GM21423 (cell line): ENCODE data around the gene OTUD1.
"Not testable (repeated sequence)": the region's sequence is repeated elsewhere in the genome, so short reads cannot be mapped to it uniquely, and the experiment has no call there.

Experiments
- ATAC-seq: cut with Tn5 transposase; IDR thresholded peaks from one replicate; pipeline ENCODE4 v1.9.1; 2021; ENCODE audit warnings: mild to moderate bottlenecking, moderate library complexity; ENCODE audit not compliant: unreplicated experiment

OTUD1 gene

GRCh38 chr10:23438547-23439451 is at the start of gene OTUD1:
Gene OTUD1, plus strand, starts transcription at chr10:23439075. Its CDS starts 383 bp downstream, at chr10:23439458.
- peak; percentile 80 for ATAC-seq

GRCh38 chr10:23390408-23390807 is 48.5 kb upstream of the OTUD1 start:
- ATAC-seq = not testable (repeated sequence)

- no peak for ATAC-seq
Measured at GRCh38 chr10:23390809-23391208, 48.1 kb upstream of the OTUD1 start.

GRCh38 chr10:23391821-23392220 is 47.1 kb upstream of the OTUD1 start:
- ATAC-seq = no peak

GRCh38 chr10:23395017-23395416 is 43.9 kb upstream of the OTUD1 start:
- ATAC-seq = no peak

GRCh38 chr10:23396695-23397094 is 42.2 kb upstream of the OTUD1 start:
- ATAC-seq = no peak

- ATAC-seq = no peak
Measured at GRCh38 chr10:23399701-23400144, 39.2 kb upstream of the OTUD1 start.

GRCh38 chr10:23402856-23403255 is 36.0 kb upstream of the OTUD1 start:
- no peak for ATAC-seq

GRCh38 chr10:23403278-23403677 is 35.6 kb upstream of the OTUD1 start:
- ATAC-seq = no peak

- no peak for ATAC-seq
Measured at GRCh38 chr10:23403719-23404118, 35.2 kb upstream of the OTUD1 start.

- no peak for ATAC-seq
Measured at GRCh38 chr10:23404461-23404980, 34.4 kb upstream of the OTUD1 start.

GRCh38 chr10:23405540-23405939 is 33.3 kb upstream of the OTUD1 start:
- no peak for ATAC-seq

GRCh38 chr10:23406409-23406808 is 32.5 kb upstream of the OTUD1 start:
- ATAC-seq = no peak

- no peak for ATAC-seq
Measured at GRCh38 chr10:23408330-23408976, 30.4 kb upstream of the OTUD1 start.

GRCh38 chr10:23412223-23412622 is 26.7 kb upstream of the OTUD1 start:
- no peak for ATAC-seq

- ATAC-seq = peak; percentile 95
Measured at GRCh38 chr10:23413629-23414089, 25.2 kb upstream of the OTUD1 start.

- no peak for ATAC-seq
Measured at GRCh38 chr10:23414658-23415057, 24.2 kb upstream of the OTUD1 start.

GRCh38 chr10:23417254-23417653 is 21.6 kb upstream of the OTUD1 start:
- ATAC-seq = no peak

GRCh38 chr10:23418051-23418681 is 20.7 kb upstream of the OTUD1 start:
- ATAC-seq = no peak

- no peak for ATAC-seq
Measured at GRCh38 chr10:23419201-23419600, 19.7 kb upstream of the OTUD1 start.

- ATAC-seq = no peak
Measured at GRCh38 chr10:23419655-23420329, 19.1 kb upstream of the OTUD1 start.
